Thyroid gland (tissue), 4 donors: Measurements from ENCODE around the gene ERCC5. TPM values are rescaled to one million over a fixed set of nuclear protein-coding genes. Genes with fewer than 3 reads are reported as not detected.

Experiments
- DNase-seq, 2 donors: peaks; one replicate each; pipeline ENCODE4 v3.0.0-alpha.2; 2019
- H3K27ac ChIP-seq, 3 donors: fragments of 200-600 bp; sonication (generic); 1 replicate in 2 of 3; 2 replicates in 1 of 3; pipeline ENCODE4 v1.5.1; 2016 to 2019; ENCODE audit warnings: mild to moderate bottlenecking in 1 of 3, moderate library complexity in 1 of 3
- H3K27me3 ChIP-seq: fragments of 200-600 bp; sonication (generic); one replicate; pipeline ENCODE4 v1.5.1; 2019
- H3K36me3 ChIP-seq, 2 donors: fragments of 200-600 bp; sonication (generic); one replicate each; pipeline ENCODE4 v1.5.1; 2016 to 2019
- H3K4me1 ChIP-seq, 2 donors: fragments of 200-600 bp; sonication (generic); one replicate each; pipeline ENCODE4 v1.5.1; 2017 to 2019
- H3K4me3 ChIP-seq, 3 donors: fragments of 200-600 bp; sonication (generic); replicated peaks in 1 of 3; 1 replicate in 2 of 3; 2 replicates in 1 of 3; pipeline ENCODE4 v1.5.1; 2016; ENCODE audit warnings: mild to moderate bottlenecking in 1 of 3
- H3K9me3 ChIP-seq: fragments of 200-600 bp; sonication (generic); one replicate; pipeline ENCODE4 v1.5.1; 2017
- CTCF ChIP-seq, 6 experiments: fragments of 200-600 bp in 3 of 6; fragments of 450-650 bp in 3 of 6; sonication (generic) in 3 of 6; IDR thresholded peaks; one replicate each; pipeline ENCODE4 v1.5.1; 2016 to 2019; ENCODE audit warnings: antibody characterized with exemption in 6 of 6, mild to moderate bottlenecking in 2 of 6, inconsistent platforms in 1 of 6, moderate library complexity in 1 of 6
- POLR2A ChIP-seq, 2 donors: fragments of 450-650 bp; IDR thresholded peaks; one replicate each; pipeline ENCODE4 v1.6.1; 2017; ENCODE audit warnings: antibody characterized with exemption in 2 of 2, mild to moderate bottlenecking in 2 of 2, moderate library complexity in 1 of 2
- WGBS, 2 donors: methylation state at CpG; one replicate each; pipeline ENCODE4 v1.1.5; 2017; 5-methylcytosine and 5-hydroxymethylcytosine counted together
- intact Hi-C: fragments of 100-400 bp; cut with DNase I; formaldehyde crosslinking; loops from one replicate; pipeline ENCODE4 v1.15.1; 2023
- total RNA-seq, 4 donors: library from RNA; depleted of rRNA; stranded (reverse); fragments of >200 nt; gene quantifications; one replicate each; pipeline ENCODE4 v1.2.3, GENCODE V29; 2016

The ERCC5 gene
- total RNA-seq, 4 donors from 2014 or later: 57.2 to 119 (median 102) TPM

GRCh38 chr13:102872531-102872930 is 26.7 kb downstream of the ERCC5 start:
- no peak for TF ChIP-seq POLR2A (IDR thresholded peaks at IDR 0.05)
- TF ChIP-seq CTCF (IDR thresholded peaks at IDR 0.05): no peak
- no peaks in the 10 kb centered on the region for H3K27me3 ChIP-seq
- 89 to 93% methylated on average over 1 of the region's 1 CpG for WGBS, 2 donors
- no peak overlapping the region for H3K4me3 ChIP-seq
- no peaks in the 10 kb centered on the region for H3K9me3 ChIP-seq
- no peaks in the 10 kb centered on the region for H3K4me1 ChIP-seq
- intact Hi-C loops: no loop called here
- peaks cover 30 to 54% of the 10 kb centered on the region in 2 donors for H3K36me3 ChIP-seq
- no peak for DNase-seq
- H3K27ac ChIP-seq: no peak overlapping the region

GRCh38 chr13:102873653-102874052 is 27.8 kb downstream of the ERCC5 start:
- 57 to 65% methylated on average over 3 of the region's 3 CpGs for WGBS, 2 donors
- Histone ChIP-seq H3K4me1 (no peaks in the 10 kb centered on the region), H3K27ac (no peak overlapping the region), H3K9me3 (no peaks in the 10 kb centered on the region), H3K36me3 (peaks cover 20 to 44% of the 10 kb centered on the region in 2 donors), H3K27me3 (no peaks in the 10 kb centered on the region), H3K4me3 (no peak overlapping the region)
- intact Hi-C loops: no loop called here
- no peak for DNase-seq
- TF ChIP-seq CTCF (IDR thresholded peaks at IDR 0.05): no peak
- no peak for TF ChIP-seq POLR2A (IDR thresholded peaks at IDR 0.05)

GRCh38 chr13:102875256-102875655 is 29.4 kb downstream of the ERCC5 start:
- DNase-seq: no peak
- Histone ChIP-seq H3K4me3 (no peak overlapping the region), H3K36me3 (peaks cover 19 to 40% of the 10 kb centered on the region in 2 donors), H3K27ac (no peak overlapping the region), H3K27me3 (no peaks in the 10 kb centered on the region), H3K4me1 (no peaks in the 10 kb centered on the region), H3K9me3 (no peaks in the 10 kb centered on the region)
- TF ChIP-seq CTCF (IDR thresholded peaks at IDR 0.05) (no peak), POLR2A (IDR thresholded peaks at IDR 0.05) (no peak)
- intact Hi-C loops: no loop called here
- 90% methylated on average over 4 of the region's 4 CpGs for WGBS, 2 donors

- WGBS, 2 donors: 96 to 97% methylated on average over 1 of the region's 1 CpG
- intact Hi-C loops: no loop called here
- no peaks in the 10 kb centered on the region for H3K4me1 ChIP-seq
- H3K27ac ChIP-seq: no peak overlapping the region
- H3K9me3 ChIP-seq: no peaks in the 10 kb centered on the region
- H3K27me3 ChIP-seq: no peaks in the 10 kb centered on the region
- no peak overlapping the region for H3K4me3 ChIP-seq
- TF ChIP-seq CTCF (IDR thresholded peaks at IDR 0.05) (no peak), POLR2A (IDR thresholded peaks at IDR 0.05) (no peak)
- H3K36me3 ChIP-seq: peaks cover 19 to 35% of the 10 kb centered on the region in 2 donors
- DNase-seq: no peak
These were observed 31.5 kb downstream of the ERCC5 start for GRCh38 chr13:102877303-102877702.

- intact Hi-C loops: no loop called here
- DNase-seq: no peak
- no peak overlapping the region for H3K4me3 ChIP-seq
- H3K27me3 ChIP-seq: no peaks in the 10 kb centered on the region
- no peak for TF ChIP-seq POLR2A (IDR thresholded peaks at IDR 0.05)
- TF ChIP-seq CTCF (IDR thresholded peaks at IDR 0.05): no peak
- no peaks in the 10 kb centered on the region for H3K9me3 ChIP-seq
- H3K36me3 ChIP-seq: peaks cover 19 to 26% of the 10 kb centered on the region in 2 donors
- no peaks in the 10 kb centered on the region for H3K4me1 ChIP-seq
- H3K27ac ChIP-seq: no peak overlapping the region
- WGBS, 2 donors: 75 to 84% methylated on average over 5 of the region's 5 CpGs
These were observed 32.6 kb downstream of the ERCC5 start for GRCh38 chr13:102878481-102878880.
